ENCODE results near the gene MCC. TPM values are rescaled to one million over a fixed set of nuclear protein-coding genes. Genes with fewer than 3 reads are reported as not detected.
A peak's percentile ranks its signal among the peaks of the same experiment; 100 is the strongest.

The MCC gene
- total RNA-seq, 1 experiment from 2014 or later: 7.6 TPM

DNA sequence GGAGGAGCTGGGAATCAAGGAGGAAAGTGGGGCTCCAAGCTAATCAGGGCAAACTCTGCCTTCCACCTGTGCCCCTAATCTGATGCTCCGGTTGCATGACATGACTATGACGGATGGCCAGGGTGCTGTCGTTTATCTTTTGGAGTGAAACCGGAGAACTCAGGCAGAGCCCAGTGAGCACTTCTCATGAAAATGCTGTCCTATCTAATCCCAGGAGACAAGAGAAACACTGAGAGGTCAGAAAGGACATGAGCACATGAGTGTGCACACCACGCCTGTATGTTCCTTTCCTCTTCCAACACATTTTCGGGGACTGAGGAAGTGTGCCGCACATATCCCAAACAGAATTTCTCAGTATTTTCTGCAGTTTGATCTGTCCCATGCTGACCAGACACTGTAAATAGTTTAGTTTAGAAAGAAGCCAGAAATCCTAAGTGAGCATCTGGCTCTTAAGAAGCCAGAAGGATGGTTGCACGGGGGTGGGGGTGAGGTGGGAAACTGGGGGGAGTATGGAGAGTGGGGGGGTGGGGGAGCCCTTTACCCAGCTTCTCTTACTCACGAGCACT is 270.6 kb downstream of the MCC start:
- no peak overlapping the region for H2AK5ac ChIP-seq (ENCODE audit: insufficient read length, low read length)
- H3K56ac ChIP-seq (ENCODE audit: insufficient read length, low read depth, low read length): no peak overlapping the region
- H3K27me3 ChIP-seq (ENCODE audit: insufficient read depth, low read length): no peaks in the 10 kb centered on the region
- no peak overlapping the region for H3K4me3 Mint-ChIP-seq
- H2BK12ac ChIP-seq (ENCODE audit: insufficient read length, low read depth, low read length): no peak overlapping the region
- 0 out of 2 replicates have a peak overlapping the region, but pooled peaks have one; percentile 52 for H2BK15ac ChIP-seq (ENCODE audit: low read depth, low read length)
- no peak overlapping the region for H3K27ac ChIP-seq (ENCODE audit: insufficient read length, low read depth, low read length)
- no peak for DNase-seq
- TF ChIP-seq, protein P1, sequence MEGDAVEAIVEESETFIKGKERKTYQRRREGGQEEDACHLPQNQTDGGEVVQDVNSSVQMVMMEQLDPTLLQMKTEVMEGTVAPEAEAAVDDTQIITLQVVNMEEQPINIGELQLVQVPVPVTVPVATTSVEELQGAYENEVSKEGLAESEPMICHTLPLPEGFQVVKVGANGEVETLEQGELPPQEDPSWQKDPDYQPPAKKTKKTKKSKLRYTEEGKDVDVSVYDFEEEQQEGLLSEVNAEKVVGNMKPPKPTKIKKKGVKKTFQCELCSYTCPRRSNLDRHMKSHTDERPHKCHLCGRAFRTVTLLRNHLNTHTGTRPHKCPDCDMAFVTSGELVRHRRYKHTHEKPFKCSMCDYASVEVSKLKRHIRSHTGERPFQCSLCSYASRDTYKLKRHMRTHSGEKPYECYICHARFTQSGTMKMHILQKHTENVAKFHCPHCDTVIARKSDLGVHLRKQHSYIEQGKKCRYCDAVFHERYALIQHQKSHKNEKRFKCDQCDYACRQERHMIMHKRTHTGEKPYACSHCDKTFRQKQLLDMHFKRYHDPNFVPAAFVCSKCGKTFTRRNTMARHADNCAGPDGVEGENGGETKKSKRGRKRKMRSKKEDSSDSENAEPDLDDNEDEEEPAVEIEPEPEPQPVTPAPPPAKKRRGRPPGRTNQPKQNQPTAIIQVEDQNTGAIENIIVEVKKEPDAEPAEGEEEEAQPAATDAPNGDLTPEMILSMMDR (conservative IDR thresholded peaks at IDR 0.05): no peak
- H3K4ac ChIP-seq (ENCODE audit: low read depth, low read length): no peak overlapping the region
- no peak overlapping the region for H3T11ph ChIP-seq (ENCODE audit: low read length)
- no peak overlapping the region for H4K8ac ChIP-seq (replicated peaks; ENCODE audit: insufficient read length, low read depth, low read length)
- H2BK120ac ChIP-seq (ENCODE audit: low read depth, low read length, poor library complexity, severe bottlenecking): no peak overlapping the region
- no peak overlapping the region for H2BK20ac ChIP-seq (ENCODE audit: low read depth, low read length, poor library complexity, severe bottlenecking)
- H4K20me1 ChIP-seq (ENCODE audit: control insufficient read depth, insufficient read depth, insufficient read length): no peaks in the 10 kb centered on the region
- peaks cover 44 to 58% of the 10 kb centered on the region in 2 experiments for H3K4me1 Mint-ChIP-seq
- no peaks in the 10 kb centered on the region for H3K79me2 ChIP-seq (ENCODE audit: insufficient read depth, low read length)
- no CpG with 5 or more reads among the region's 9 CpGs for WGBS (ENCODE audit: extremely low coverage, insufficient read length, low lambda C conversion rate)
- H3K23ac ChIP-seq (ENCODE audit: insufficient read length, low read depth, low read length): no peak overlapping the region
- no peak overlapping the region for H2BK5ac ChIP-seq (ENCODE audit: insufficient read length, low read length)
- no peak overlapping the region for H4K5ac ChIP-seq (ENCODE audit: insufficient read length, low read depth, low read length)
- H3K14ac ChIP-seq (ENCODE audit: insufficient read depth, low read length): no peak overlapping the region
- H2AFZ ChIP-seq (ENCODE audit: low read length): no peak overlapping the region
- H3K9ac ChIP-seq (ENCODE audit: extremely low read depth, insufficient read length, low read length): no peak overlapping the region
- H3K9me3 Mint-ChIP-seq: peaks cover 4 to 6% of the 10 kb centered on the region in 2 experiments; a peak in 3 of 5 replicates
- no peaks in the 10 kb centered on the region for H3K23me2 ChIP-seq (ENCODE audit: insufficient read length, low read depth, low read length, poor library complexity, severe bottlenecking)
- peak overlapping the region in 1 of 3 experiments; percentile 77; a peak in 3 of 7 replicates for H3K27ac Mint-ChIP-seq
- H3K9me3 ChIP-seq (ENCODE audit: control insufficient read depth, low read depth, low read length): no peaks in the 10 kb centered on the region
- peaks cover 28% of the 10 kb centered on the region; the same call in 1 of the 2 replicates for H3K4me1 ChIP-seq (ENCODE audit: insufficient read depth, low read length)
- H3K18ac ChIP-seq (ENCODE audit: insufficient read length, low read depth, low read length): no peak overlapping the region
- H3K4me2 ChIP-seq (ENCODE audit: insufficient read depth, insufficient read length, low read length): no peak overlapping the region
- peaks cover 2 to 16% (median 6%) of the 10 kb centered on the region in 3 experiments; a peak in 4 of 7 replicates for H3K36me3 Mint-ChIP-seq (ENCODE audit: insufficient read depth in 1 of 3, low read depth in 3 of 3)
- H3K79me1 ChIP-seq (ENCODE audit: insufficient read depth, low read depth, low read length, poor library complexity, severe bottlenecking): no peaks in the 10 kb centered on the region
- H3K27me3 Mint-ChIP-seq (ENCODE audit: low read depth): no peaks in the 10 kb centered on the region
- H4K91ac ChIP-seq (ENCODE audit: insufficient read length, low read depth, low read length): no peak overlapping the region

Data from H9 (cell line).